Regular cardiac myocyte (primary cell): Measurements from ENCODE around the gene UPP1. TPM values are rescaled to one million over a fixed set of nuclear protein-coding genes. Genes with fewer than 3 reads are reported as not detected.

ENCODE experiments used
- total RNA-seq: library from RNA; depleted of rRNA; stranded (reverse); fragments of >200 nt; gene quantifications from 2 replicates; pipeline ENCODE4 v1.2.3, GENCODE V29; 2014

UPP1 gene
- 9.0 and 14.4 TPM in 2 replicates for total RNA-seq

DNA sequence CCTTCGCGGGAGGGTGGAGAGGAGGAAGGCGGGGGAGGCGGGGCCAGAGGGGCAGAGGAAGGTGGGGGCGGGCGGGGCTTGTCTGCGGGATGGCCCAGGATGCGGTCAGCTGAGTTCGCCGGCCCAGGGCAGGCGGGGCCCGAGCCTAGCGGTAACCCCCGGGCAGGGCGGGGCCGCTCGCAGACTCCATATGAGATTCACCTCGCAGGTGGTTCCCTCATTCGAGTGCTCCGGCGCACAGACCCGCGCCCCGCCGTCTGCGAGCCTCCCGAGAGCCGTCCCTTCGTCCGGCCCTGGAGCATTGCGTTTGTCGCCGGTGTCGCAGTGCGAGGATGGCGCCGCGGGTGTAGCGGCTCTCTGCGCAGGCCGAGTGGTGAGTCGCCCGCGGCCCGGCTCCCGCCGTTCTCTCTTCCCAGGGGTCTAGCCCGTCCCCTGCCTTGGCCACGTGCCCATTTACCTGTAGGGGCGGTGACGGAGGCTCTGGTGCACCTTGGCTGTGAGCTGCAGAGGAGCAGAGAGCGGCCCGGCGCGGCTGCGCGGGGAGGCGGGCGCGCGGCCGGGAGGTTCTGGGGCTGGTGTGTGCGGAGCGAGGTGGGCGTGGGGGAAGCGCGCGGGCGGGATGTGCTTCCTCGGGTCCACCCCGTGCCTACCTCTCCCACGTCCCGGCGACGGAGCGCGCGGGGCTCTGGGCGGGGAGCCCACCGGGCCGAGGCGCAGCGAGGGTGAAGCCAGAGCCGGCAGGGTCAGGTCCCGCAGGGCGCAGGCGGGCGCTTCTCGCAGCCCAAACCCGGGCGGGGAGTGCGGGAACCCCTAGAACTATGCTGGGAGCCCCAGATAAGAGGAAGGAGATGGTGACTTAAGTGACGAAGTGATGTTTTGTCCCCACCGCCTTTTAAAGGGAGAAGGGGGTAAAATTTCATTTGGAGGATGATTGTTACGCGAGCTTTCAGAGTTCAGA, at the start of gene UPP1:
TSS of gene UPP1 (plus strand) at position 220 of the 958 bp plus-strand sequence. CDS start 5,519 bp downstream, outside the sequence.

Other genes starting within 250 kb of the UPP1 start
- gene PKD1L1, start 140.8 kb upstream of the UPP1 start, total RNA-seq, result 0.19 and 0.28 TPM in 2 replicates
- 15.2 and 19.2 TPM in 2 replicates for gene HUS1, start 109.7 kb upstream of the UPP1 start, total RNA-seq
- not detected in 2 replicates for gene SUN3, start 60.2 kb upstream of the UPP1 start, total RNA-seq
- not detected in 2 replicates for gene C7orf57, start 53.7 kb upstream of the UPP1 start, total RNA-seq
- gene ABCA13, start 82.2 kb downstream of the UPP1 start, total RNA-seq, result under 0.01 and 0.56 TPM in 2 replicates